AG09319 (cell line): ENCODE measurements around the gene ANXA4.
A peak's percentile ranks its signal among the peaks of the same experiment; 100 is the strongest.

ENCODE experiments used
- DNase-seq: peaks from one replicate; pipeline ENCODE4 v3.0.0-alpha.2; 2010; ENCODE audit warnings: low read depth; ENCODE audit errors: extremely low read depth
- CTCF ChIP-seq: IDR thresholded peaks from 2 replicates; pipeline ENCODE4 v1.5.1; 2011; ENCODE audit warnings: low read depth, mild to moderate bottlenecking, inconsistent platforms, low read length, moderate library complexity

ANXA4 gene

GRCh38 chr2:69811018-69811417 is 69.1 kb downstream of the ANXA4 start:
- no peak for DNase-seq
- TF ChIP-seq CTCF, result no peak

- no peak for DNase-seq
- no peak for TF ChIP-seq CTCF
These were observed 69.7 kb downstream of the ANXA4 start for GRCh38 chr2:69811591-69811990.

GRCh38 chr2:69815717-69816116 is 73.8 kb downstream of the ANXA4 start:
- DNase-seq, result no peak
- no peak for TF ChIP-seq CTCF

GRCh38 chr2:69816923-69817542 is 75.1 kb downstream of the ANXA4 start:
- peak; percentile 70 for DNase-seq

GRCh38 chr2:69817729-69818501 is 76.0 kb downstream of the ANXA4 start:
- no peak for DNase-seq
- TF ChIP-seq CTCF, result no peak

More at GRCh38 chr2:69816923-69817542, 75.1 kb downstream of the ANXA4 start:
- peak; percentile 82 for TF ChIP-seq CTCF

GRCh38 chr2:69827796-69828540 is 86.0 kb downstream of the ANXA4 start:
- no peak for TF ChIP-seq CTCF
- DNase-seq, result no peak

GRCh38 chr2:69828938-69829255 is 87.0 kb downstream of the ANXA4 start:
- no peak for TF ChIP-seq CTCF
- DNase-seq, result no peak
